Hepatic stellate cell (primary cell): Measurements from ENCODE around the gene SUMF1.
A peak's percentile ranks its signal among the peaks of the same experiment; 100 is the strongest.

ENCODE experiments used
- DNase-seq: peaks from one replicate; pipeline ENCODE4 v3.0.0; 2011; ENCODE audit warnings: low spot score

The SUMF1 gene

DNA sequence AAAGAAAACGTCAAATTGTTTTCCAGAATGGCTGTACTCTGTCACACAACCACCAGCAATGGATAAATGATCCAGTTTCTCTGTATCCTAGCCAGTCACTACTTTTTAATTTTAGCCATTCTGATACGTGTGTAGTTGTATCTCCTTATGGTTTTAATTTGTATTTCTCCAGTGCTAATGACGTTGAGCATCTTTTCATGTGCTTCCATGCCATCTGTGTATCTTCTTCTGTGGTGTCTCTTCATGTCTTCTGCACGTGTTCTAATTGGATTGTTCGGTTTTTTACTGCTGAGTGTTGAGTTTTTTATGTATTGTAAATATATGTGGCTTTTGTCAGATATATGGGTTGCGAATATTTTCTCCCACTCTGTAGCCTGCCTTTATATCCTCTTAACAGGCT, 81.9 kb downstream of the SUMF1 start:
- no peak for DNase-seq

GRCh38 chr3:4380013-4380412, 87.1 kb downstream of the SUMF1 start:
- DNase-seq = no peak

- no peak for DNase-seq
These were observed 90.6 kb downstream of the SUMF1 start for GRCh38 chr3:4376499-4376898.

DNA sequence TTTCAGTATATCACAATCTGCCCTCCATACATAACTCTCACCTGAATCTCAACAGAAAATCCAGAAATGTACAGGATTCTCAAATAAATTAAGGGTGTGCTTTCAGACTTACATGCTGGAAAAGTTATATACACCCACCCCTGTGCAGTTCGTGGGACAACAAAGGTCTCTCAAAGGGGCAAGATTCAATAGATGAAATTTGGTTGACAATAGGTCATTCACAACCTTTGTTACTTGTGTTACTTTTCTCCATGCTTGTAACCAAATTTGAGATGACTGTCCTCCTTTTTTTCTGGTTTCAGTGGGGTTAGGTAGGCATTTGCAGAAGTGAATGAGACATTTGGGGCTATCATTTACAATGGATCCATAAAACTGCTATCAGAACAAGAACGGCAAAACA, 91.2 kb downstream of the SUMF1 start:
- DNase-seq = no peak

DNA sequence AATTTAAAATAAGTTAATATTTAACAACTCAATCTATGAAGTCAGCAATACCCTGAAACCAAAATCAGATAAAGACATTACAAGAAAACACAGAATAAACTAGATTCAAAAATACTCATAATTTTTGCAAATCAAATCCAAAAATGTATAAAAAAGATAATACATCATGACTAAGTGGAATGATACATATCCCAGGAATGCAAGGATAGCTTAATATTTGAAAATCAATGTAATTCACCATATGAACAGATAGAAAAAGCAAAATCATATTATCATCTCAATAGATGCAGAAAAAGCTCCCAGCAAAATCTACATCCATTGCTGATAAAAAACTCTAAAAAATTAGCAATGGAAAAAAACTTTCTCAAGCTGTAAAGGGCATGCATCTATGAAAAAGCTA, 93.4 kb downstream of the SUMF1 start:
- no peak for DNase-seq

GRCh38 chr3:4362523-4362922, 104.5 kb downstream of the SUMF1 start:
- DNase-seq = no peak

GRCh38 chr3:4360817-4361216, 106.3 kb downstream of the SUMF1 start:
- no peak for DNase-seq

GRCh38 chr3:4359805-4360502, 107.1 kb downstream of the SUMF1 start:
- DNase-seq = no peak

- DNase-seq = peak; percentile 24
These were observed 108.8 kb downstream of the SUMF1 start for GRCh38 chr3:4358273-4358672.

DNA sequence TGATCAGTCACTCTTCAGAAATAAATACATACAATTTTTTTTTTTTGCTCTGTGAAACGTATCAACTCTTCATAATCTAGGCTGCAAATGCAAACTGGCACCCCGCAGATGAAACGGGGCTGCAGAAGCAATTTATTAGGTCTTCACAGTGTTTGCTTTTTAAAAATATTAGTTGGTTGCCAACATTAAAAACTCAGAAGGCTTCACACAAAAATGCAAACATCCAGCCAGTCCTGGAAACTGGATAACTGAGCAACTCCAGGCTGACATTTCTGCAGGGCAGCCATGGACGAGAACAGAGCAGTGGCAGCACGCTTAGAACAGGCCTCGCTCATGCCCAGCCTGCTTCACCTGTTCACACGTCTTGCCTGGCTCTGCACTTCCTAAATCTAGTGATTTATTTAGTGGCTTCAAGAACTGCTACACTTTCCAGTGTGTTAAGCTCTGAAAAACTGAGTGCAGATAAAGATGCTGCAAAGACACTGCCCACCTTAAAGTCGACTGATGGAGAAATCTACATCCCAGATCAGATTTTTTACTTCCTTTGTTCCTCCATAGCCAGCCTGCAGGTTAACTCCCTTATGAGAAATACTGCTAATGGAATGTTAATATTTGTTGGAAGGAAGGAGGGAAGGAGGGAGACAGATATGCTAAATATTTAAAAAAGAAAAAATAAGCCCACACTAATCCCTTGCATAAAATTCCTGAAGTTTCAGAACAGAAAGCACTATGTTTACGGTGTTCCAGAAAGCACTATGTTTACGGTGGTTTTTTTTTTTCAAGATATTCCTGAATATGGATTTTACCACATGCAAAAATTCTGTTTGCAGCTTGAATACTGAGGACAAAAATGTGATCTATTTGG, 110.3 kb downstream of the SUMF1 start:
- DNase-seq = no peak

GRCh38 chr3:4356220-4356540, 110.9 kb downstream of the SUMF1 start:
- no peak for DNase-seq

- DNase-seq = no peak
These were observed 111.5 kb downstream of the SUMF1 start for GRCh38 chr3:4355401-4356219.

DNA sequence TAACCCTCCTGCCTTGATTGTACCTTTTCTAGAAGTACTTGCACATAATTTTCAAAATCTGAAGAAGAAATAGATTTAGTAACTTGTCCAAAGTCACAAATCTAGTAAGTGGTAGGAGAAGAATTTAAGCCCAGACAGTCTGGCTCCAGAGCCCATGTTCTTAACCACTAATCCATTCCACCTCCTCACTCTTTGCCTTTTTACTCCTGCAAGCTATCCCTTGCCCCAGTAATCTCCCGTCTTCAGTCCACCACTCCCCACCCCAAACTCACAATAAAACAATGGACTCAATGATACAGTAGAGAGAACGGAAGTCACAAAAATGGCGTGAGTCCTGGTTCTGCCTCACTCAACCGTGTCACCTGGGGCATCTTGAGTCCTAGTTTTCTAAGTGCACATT, 115.2 kb downstream of the SUMF1 start:
- no peak for DNase-seq

GRCh38 chr3:4351164-4351855, 115.8 kb downstream of the SUMF1 start:
- no peak for DNase-seq

- DNase-seq = peak; percentile 51
These were observed 116.3 kb downstream of the SUMF1 start for GRCh38 chr3:4350789-4351163.

- DNase-seq = no peak
These were observed 123.8 kb downstream of the SUMF1 start for GRCh38 chr3:4343258-4343657.

DNA sequence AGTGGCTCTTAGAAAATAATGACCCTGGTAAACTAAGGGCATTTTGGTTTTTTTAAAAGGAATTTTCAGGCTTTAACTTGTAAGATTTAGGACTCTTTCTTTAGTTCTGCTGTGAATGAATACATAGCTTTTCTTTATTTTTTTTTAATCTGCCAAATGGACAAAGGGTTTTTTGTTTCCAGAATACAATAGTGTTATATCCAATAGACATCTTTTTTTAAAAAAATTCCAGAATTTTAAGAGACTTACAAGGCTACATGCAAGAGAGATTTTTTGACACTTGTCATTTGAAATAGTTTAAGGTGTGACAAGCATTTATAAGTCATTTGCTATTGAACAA, 125.8 kb downstream of the SUMF1 start:
- DNase-seq = no peak

GRCh38 chr3:4340411-4341335, 126.4 kb downstream of the SUMF1 start:
- DNase-seq = no peak

DNA sequence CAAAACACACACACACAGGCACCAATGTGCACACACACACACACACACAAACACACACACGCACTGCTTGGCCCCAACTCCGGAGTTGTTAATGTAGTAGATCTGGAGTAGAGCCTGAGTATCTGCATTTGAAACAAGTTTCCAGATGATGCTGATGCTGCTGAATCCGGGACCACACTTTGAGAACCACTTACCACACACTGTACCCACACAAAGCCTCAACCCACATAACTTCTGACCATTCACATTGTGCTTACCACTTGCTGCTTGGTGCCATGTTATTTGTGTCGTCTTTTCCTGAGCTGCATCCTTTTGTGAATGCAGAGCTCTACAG, 127.0 kb downstream of the SUMF1 start:
- DNase-seq = no peak

DNA sequence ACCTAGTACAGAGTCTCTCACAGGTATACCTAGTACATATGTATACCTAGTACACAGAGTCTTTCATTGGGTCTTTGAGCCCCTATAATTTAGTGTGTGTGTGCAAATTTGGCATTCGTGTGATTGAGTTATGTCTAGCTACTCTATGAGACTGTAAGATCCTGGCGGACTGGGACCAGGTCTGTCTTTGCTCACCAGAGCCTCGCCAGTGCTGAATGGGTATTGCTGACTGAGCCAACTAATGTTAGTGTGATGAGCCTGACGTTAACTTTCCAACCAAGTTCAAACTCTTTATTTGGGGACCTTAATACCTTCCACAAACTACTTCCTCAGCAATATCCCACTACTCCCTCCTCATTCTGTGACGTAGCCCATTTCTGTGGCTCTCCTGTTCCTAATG, 128.3 kb downstream of the SUMF1 start:
- no peak for DNase-seq

DNA sequence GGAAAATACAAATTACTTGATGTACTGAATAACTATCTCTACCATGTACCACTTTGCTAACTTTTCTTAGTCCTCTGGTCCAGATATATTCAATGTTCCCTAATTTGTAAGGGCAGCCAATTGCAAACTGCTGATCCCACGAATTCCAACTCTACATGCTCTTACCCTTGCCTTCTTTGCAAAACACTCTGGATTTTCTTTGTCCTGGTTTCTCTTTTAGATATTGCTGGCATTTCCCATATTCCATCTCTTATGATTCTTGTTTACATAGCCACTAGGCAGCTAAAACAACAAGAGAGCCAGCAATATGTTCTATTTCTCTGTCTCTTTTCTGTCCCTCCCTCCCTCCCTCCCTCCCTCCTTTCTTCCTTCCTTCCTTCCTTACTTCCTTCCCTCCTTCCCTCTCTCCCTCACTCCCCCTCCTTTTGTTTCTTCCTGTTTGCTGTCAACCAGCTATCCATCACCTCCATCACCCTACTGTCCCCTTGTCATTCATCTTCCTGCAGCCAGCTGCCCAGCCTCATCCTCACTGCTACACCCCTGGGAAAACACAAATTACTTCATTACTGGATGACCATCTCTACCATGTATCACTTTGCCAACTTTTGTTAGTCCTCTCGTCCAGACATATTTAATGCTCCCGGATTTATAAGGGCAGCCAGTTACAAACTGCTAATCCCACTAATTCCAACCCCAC, 130.1 kb downstream of the SUMF1 start:
- DNase-seq = no peak
